Activated B cell treated with CpG ODN at 0.5 μM for 24 hours (primary cell): Measurements from ENCODE around the gene SLC1A5. TPM values are rescaled to one million over a fixed set of nuclear protein-coding genes. Genes with fewer than 3 reads are reported as not detected.
"Not testable (repeated sequence)": the region's sequence is repeated elsewhere in the genome, so short reads cannot be mapped to it uniquely, and the experiment has no call there.

Source experiments
- ATAC-seq: fragments of 200-7000 bp; cut with Tn5 transposase; one replicate; pipeline ENCODE4 v1.10.0; 2021; ENCODE audit warnings: low read depth, mild to moderate bottlenecking, moderate library complexity
- CTCF ChIA-PET: fragments of 350-600 bp; sonication (Branson Sonifier 250); formaldehyde crosslinking; loops from one replicate; lab custom pipeline; 2021; ENCODE audit warnings: antibody characterized with exemption; lab: Charles Lee
- POLR2A ChIA-PET: fragments of 350-600 bp; sonication (Branson Sonifier 250); formaldehyde crosslinking; loops from one replicate; lab custom pipeline; 2021; ENCODE audit warnings: antibody characterized with exemption; lab: Charles Lee
- DNase-seq: peaks from one replicate; pipeline ENCODE4 v3.0.0; 2022
- H3K27ac Mint-ChIP-seq: one replicate; pipeline ENCODE4 v1.8.0; 2020; ENCODE audit warnings: mixed read lengths
- H3K27me3 Mint-ChIP-seq: one replicate; pipeline ENCODE4 v1.8.0; 2021; ENCODE audit warnings: mixed read lengths
- H3K36me3 Mint-ChIP-seq: one replicate; pipeline ENCODE4 v1.8.0; 2021; ENCODE audit warnings: low read depth, mixed read lengths
- H3K4me1 Mint-ChIP-seq: one replicate; pipeline ENCODE4 v1.8.0; 2021; ENCODE audit warnings: mixed read lengths
- H3K4me3 Mint-ChIP-seq: one replicate; pipeline ENCODE4 v1.8.0; 2020; ENCODE audit warnings: mild to moderate bottlenecking, mixed read lengths
- H3K9me3 Mint-ChIP-seq: one replicate; pipeline ENCODE4 v1.8.0; 2020; ENCODE audit warnings: mixed read lengths
- intact Hi-C: fragments of 100-400 bp; cut with micrococcal nuclease; formaldehyde crosslinking; loops from one replicate; pipeline ENCODE4 v1.15.1; 2024
- total RNA-seq: library from RNA; stranded (reverse); gene quantifications from 2 replicates; pipeline ENCODE4 v1.2.3, GENCODE V29; 2022
- TF ChIP-seq, protein P1 (sequence below): fragments of 200-600 bp; IDR thresholded peaks from one replicate; pipeline ENCODE4 v1.8.0; 2022; ENCODE audit warnings: antibody characterized with exemption, mild to moderate bottlenecking

Gene SLC1A5
- total RNA-seq, 1 donor from 2014 or later: 77.9 TPM

DNA sequence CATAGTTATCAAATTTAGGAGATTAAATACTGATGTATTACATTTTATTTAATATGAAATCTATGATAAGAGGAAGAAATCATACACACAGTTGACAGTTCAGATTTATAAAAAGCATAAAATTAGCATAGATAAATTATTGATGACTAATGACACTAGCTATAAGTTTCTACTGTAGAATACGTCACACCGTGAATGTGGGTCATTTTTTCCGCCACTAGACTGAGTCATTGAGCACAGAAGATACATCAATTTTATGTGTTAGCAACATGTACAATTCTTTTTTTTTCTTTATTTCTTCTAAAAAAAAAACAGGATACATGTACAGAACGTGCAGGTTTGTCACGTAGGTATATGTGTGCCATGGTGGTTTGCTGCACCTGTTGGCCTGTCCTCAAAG, 40.1 kb upstream of the SLC1A5 start:
- Mint-ChIP-seq H3K9me3 (peaks cover 2% of the 10 kb centered on the region), H3K36me3 (no peaks in the 10 kb centered on the region), H3K27ac (no peak overlapping the region), H3K27me3 (no peaks in the 10 kb centered on the region), H3K4me1 (peaks cover 19% of the 10 kb centered on the region), H3K4me3 (no peak overlapping the region)
- ATAC-seq (no peak), DNase-seq (no peak)
- POLR2A ChIA-PET: interaction anchor here (0.7 to 1.1 kb wide), 3 partner anchors 40 to 191 kb away, joined by 3 read pairs; partner anchors contain the start of gene SLC1A5
- intact Hi-C loops: no loop called here
- CTCF ChIA-PET: no interaction called here
- TF ChIP-seq, protein P1, sequence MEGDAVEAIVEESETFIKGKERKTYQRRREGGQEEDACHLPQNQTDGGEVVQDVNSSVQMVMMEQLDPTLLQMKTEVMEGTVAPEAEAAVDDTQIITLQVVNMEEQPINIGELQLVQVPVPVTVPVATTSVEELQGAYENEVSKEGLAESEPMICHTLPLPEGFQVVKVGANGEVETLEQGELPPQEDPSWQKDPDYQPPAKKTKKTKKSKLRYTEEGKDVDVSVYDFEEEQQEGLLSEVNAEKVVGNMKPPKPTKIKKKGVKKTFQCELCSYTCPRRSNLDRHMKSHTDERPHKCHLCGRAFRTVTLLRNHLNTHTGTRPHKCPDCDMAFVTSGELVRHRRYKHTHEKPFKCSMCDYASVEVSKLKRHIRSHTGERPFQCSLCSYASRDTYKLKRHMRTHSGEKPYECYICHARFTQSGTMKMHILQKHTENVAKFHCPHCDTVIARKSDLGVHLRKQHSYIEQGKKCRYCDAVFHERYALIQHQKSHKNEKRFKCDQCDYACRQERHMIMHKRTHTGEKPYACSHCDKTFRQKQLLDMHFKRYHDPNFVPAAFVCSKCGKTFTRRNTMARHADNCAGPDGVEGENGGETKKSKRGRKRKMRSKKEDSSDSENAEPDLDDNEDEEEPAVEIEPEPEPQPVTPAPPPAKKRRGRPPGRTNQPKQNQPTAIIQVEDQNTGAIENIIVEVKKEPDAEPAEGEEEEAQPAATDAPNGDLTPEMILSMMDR: no peak

GRCh38 chr19:46825731-46826055, 37.3 kb upstream of the SLC1A5 start:
- ChIA-PET POLR2A (interaction anchor here (1.4 to 7.1 kb wide), 2 partner anchors 39 to 225 kb away, joined by 4 to 242 read pairs; partner anchors contain the start of genes CALM3 and SLC1A5), CTCF (interaction anchor here (0.9 to 1.9 kb wide), 3 partner anchors 15 to 164 kb away, joined by 3 to 13 read pairs (median 8); partner anchors contain the start of gene DACT3)
- Mint-ChIP-seq H3K27ac (peak overlapping the region; percentile 93), H3K27me3 (no peaks in the 10 kb centered on the region), H3K4me3 (no peak overlapping the region), H3K9me3 (peaks cover 2% of the 10 kb centered on the region), H3K36me3 (no peaks in the 10 kb centered on the region), H3K4me1 (peaks cover 43% of the 10 kb centered on the region)
- DNase-seq (no peak), ATAC-seq (no peak)
- TF ChIP-seq, protein P1: no peak
- intact Hi-C loops: no loop called here

DNA sequence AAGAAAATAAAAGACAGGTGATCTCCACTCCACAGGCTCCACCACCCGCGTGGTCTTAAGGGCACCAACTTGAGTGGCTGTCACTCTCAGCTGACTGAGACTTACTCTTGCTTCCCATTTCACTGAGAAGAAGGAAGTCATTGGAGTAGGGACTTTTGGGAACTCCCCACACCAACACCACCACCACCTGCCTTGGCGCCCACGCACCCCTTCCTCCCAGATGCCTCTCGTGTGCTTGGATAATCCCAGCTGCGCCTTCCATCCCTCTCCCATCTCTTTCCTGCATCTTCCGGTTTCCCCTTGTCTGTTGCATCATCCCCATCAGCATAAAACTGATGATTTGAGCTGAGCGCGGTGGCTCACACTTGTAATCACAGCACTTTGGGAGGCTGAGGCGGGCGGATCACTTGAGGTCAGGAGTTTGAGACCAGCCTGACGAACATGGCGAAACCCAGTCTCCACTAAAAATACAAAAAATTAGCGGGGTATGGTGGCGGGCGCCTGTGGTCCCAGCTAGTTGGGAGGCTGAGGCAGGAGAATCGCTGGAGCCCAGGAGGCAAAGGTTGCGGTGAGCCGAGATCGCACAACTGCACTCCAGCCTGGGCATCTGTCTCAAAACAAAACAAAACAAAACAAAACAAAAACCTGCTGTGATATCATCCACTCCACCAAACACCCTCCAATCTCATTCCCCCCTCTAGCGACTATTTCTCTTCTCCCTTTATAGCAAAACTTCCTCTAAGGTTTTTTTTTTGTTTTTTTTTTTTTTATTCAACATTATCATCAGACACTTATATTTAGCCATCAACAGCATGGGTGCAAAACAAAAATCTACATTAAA, 36.7 kb upstream of the SLC1A5 start:
- intact Hi-C loops: loop anchor here (1.0 kb wide), 2 partner anchors 15 to 68 kb away; no protein-coding TSS in a partner anchor
- Mint-ChIP-seq H3K27me3 (no peaks in the 10 kb centered on the region), H3K9me3 (peaks cover 2% of the 10 kb centered on the region), H3K4me3 (peak overlapping the region; percentile 69), H3K36me3 (no peaks in the 10 kb centered on the region), H3K4me1 (peaks cover 49% of the 10 kb centered on the region), H3K27ac (peak overlapping the region; percentile 93)
- CTCF ChIA-PET: interaction anchor here (0.9 to 1.9 kb wide), 4 partner anchors 15 to 164 kb away, joined by 3 to 13 read pairs (median 10); partner anchors contain the start of genes DACT3 and SLC1A5
- TF ChIP-seq, protein P1: no peak
- no peak for DNase-seq
- no peak for ATAC-seq
- POLR2A ChIA-PET: interaction anchor here (0.6 to 7.1 kb wide), 17 partner anchors 11 to 431 kb away, joined by 3 to 242 read pairs (median 5); partner anchors contain the start of genes AP2S1, CALM3, CCDC9 and SLC1A5

GRCh38 chr19:46823049-46823448, 34.7 kb upstream of the SLC1A5 start:
- Mint-ChIP-seq H3K36me3 (no peaks in the 10 kb centered on the region), H3K4me1 (peaks cover 61% of the 10 kb centered on the region), H3K27me3 (no peaks in the 10 kb centered on the region), H3K27ac (peak overlapping the region; percentile 50), H3K4me3 (peak overlapping the region; percentile 15), H3K9me3 (peaks cover 2% of the 10 kb centered on the region)
- ATAC-seq (no peak), DNase-seq (no peak)
- POLR2A ChIA-PET: interaction anchor here (0.6 to 7.1 kb wide), 5 partner anchors 11 to 204 kb away, joined by 3 to 242 read pairs (median 11); partner anchors contain the start of gene SLC1A5
- CTCF ChIA-PET: interaction anchor here (0.6 to 2.0 kb wide), 3 partner anchors 18 to 404 kb away, joined by 3 to 14 read pairs (median 5); no protein-coding TSS in a partner anchor
- intact Hi-C loops: no loop called here
- TF ChIP-seq, protein P1: no peak

DNA sequence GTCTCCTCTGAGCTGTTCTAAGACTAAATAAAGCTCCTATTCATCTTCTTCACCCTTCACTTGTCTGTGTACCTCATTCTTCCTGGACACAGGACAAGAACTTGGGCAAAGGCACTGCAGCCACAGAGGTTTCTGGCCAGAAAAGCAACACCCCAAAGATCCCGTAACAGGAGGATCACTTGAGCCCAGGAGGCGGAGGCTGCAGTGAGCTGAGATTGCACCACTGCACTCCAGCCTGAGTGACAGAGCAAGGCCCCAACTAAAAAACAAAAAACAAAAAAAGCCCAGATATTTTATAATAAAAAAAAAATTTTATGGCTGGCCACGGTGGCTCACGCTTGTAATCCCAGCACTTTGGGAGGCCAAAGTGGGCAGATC, 34.0 kb upstream of the SLC1A5 start:
- Mint-ChIP-seq H3K4me1 (peaks cover 61% of the 10 kb centered on the region), H3K27ac (peak overlapping the region; percentile 90), H3K4me3 (peak overlapping the region; percentile 48)
- H3K36me3 Mint-ChIP-seq, ATAC-seq, H3K9me3 Mint-ChIP-seq, DNase-seq, H3K27me3 Mint-ChIP-seq, intact Hi-C loops: not testable (repeated sequence)
- ChIA-PET CTCF (interaction anchor here (1.1 to 2.0 kb wide), 4 partner anchors 18 to 93 kb away, joined by 3 to 14 read pairs (median 6); no protein-coding TSS in a partner anchor), POLR2A (interaction anchor here (1.0 to 7.1 kb wide), 7 partner anchors 7 to 527 kb away, joined by 3 to 242 read pairs (median 9); partner anchors contain the start of genes CALM3, DHX34 and SLC1A5)
